ENCODE results near the gene CYBRD1.
A peak's percentile ranks its signal among the peaks of the same experiment; 100 is the strongest.

The CYBRD1 gene

GRCh38 chr2:171598713-171599319, 76.5 kb downstream of the CYBRD1 start:
- Histone ChIP-seq H2AFZ (ENCODE audit: low read length, unreplicated experiment) (peak overlapping the region; percentile 57), H3K4me1 (ENCODE audit: control insufficient read depth, insufficient read depth, low read length, unreplicated experiment) (peaks cover 16% of the 10 kb centered on the region), H3K4me3 (ENCODE audit: low read depth, low read length) (peak overlapping the region; percentile 50; the same call in 1 of the 2 replicates), H3K36me3 (ENCODE audit: insufficient read depth, low read length) (no peaks in the 10 kb centered on the region), H3K27ac (ENCODE audit: low read depth, low read length) (no peak overlapping the region), H3K27me3 (ENCODE audit: insufficient read depth, low read length) (no peaks in the 10 kb centered on the region), H3K79me2 (ENCODE audit: control insufficient read depth, insufficient read depth, low read length, unreplicated experiment) (no peaks in the 10 kb centered on the region)

- Histone ChIP-seq H2AFZ (ENCODE audit: low read length, unreplicated experiment) (no peak overlapping the region), H3K27ac (ENCODE audit: low read depth, low read length) (no peak overlapping the region), H3K36me3 (ENCODE audit: insufficient read depth, low read length) (no peaks in the 10 kb centered on the region)
Measured at GRCh38 chr2:171600126-171600525, 77.9 kb downstream of the CYBRD1 start.

GRCh38 chr2:171602352-171602751, 80.1 kb downstream of the CYBRD1 start:
- Histone ChIP-seq H3K4me3 (ENCODE audit: low read depth, low read length) (no peak overlapping the region), H3K36me3 (ENCODE audit: insufficient read depth, low read length) (no peaks in the 10 kb centered on the region), H3K27ac (ENCODE audit: low read depth, low read length) (no peak overlapping the region), H2AFZ (ENCODE audit: low read length, unreplicated experiment) (no peak overlapping the region), H3K79me2 (ENCODE audit: control insufficient read depth, insufficient read depth, low read length, unreplicated experiment) (no peaks in the 10 kb centered on the region), H3K27me3 (ENCODE audit: insufficient read depth, low read length) (no peaks in the 10 kb centered on the region), H3K4me1 (ENCODE audit: control insufficient read depth, insufficient read depth, low read length, unreplicated experiment) (peaks cover 5% of the 10 kb centered on the region)

More at GRCh38 chr2:171600126-171600525, 77.9 kb downstream of the CYBRD1 start:
- no peaks in the 10 kb centered on the region for H3K27me3 ChIP-seq (ENCODE audit: insufficient read depth, low read length)
- peaks cover 16% of the 10 kb centered on the region for H3K4me1 ChIP-seq (ENCODE audit: control insufficient read depth, insufficient read depth, low read length, unreplicated experiment)
- no peak overlapping the region for H3K4me3 ChIP-seq (ENCODE audit: low read depth, low read length)
- no peaks in the 10 kb centered on the region for H3K79me2 ChIP-seq (ENCODE audit: control insufficient read depth, insufficient read depth, low read length, unreplicated experiment)

Measured in ACC112 (cell line).